CD14-positive monocyte (primary cell): Measurements from ENCODE around the gene NDUFB6. TPM values are rescaled to one million over a fixed set of nuclear protein-coding genes. Genes with fewer than 3 reads are reported as not detected.

Experiments used
- DNase-seq, 3 donors: peaks; one replicate each; pipeline ENCODE4 v3.0.0-alpha.2; 2011 to 2022
- H2AFZ ChIP-seq: 2 replicates; pipeline ENCODE4 v1.6.0; 2012; ENCODE audit warnings: mild to moderate bottlenecking, low read depth, low read length, inconsistent platforms; ENCODE audit not compliant: insufficient read depth, poor library complexity, severe bottlenecking
- H3K27ac ChIP-seq, 2 donors: 1 replicate in 1 of 2; 2 replicates in 1 of 2; pipeline ENCODE4 v1.5.1; 2012 to 2013; ENCODE audit warnings: low read length in 2 of 2, control low read depth in 1 of 2, inconsistent platforms in 1 of 2, low read depth in 1 of 2, mild to moderate bottlenecking in 1 of 2
- H3K27me3 ChIP-seq, 2 donors: one replicate each; pipeline versions ENCODE4 v1.6.0 to v1.6.1; 2011 to 2013; ENCODE audit warnings: low read length in 2 of 2; ENCODE audit not compliant: control insufficient read depth in 2 of 2, insufficient read depth in 2 of 2
- H3K36me3 ChIP-seq, 2 donors: replicated peaks in 1 of 2; 1 replicate in 1 of 2; 2 replicates in 1 of 2; pipeline versions ENCODE4 v1.5.1 to v1.6.1; 2012 to 2013; ENCODE audit warnings: low read length in 2 of 2, control low read depth in 1 of 2, inconsistent platforms in 1 of 2, mild to moderate bottlenecking in 1 of 2; ENCODE audit not compliant: insufficient read depth in 2 of 2, control insufficient read depth in 1 of 2
- H3K4me1 ChIP-seq, 2 donors: 1 replicate in 1 of 2; 2 replicates in 1 of 2; pipeline versions ENCODE4 v1.5.1 to v1.6.1; 2012 to 2013; ENCODE audit warnings: low read length in 2 of 2, control low read depth in 1 of 2, inconsistent platforms in 1 of 2, mild to moderate bottlenecking in 1 of 2, moderate library complexity in 1 of 2; ENCODE audit not compliant: insufficient read depth in 2 of 2, control insufficient read depth in 1 of 2
- H3K4me2 ChIP-seq: replicated peaks from 2 replicates; pipeline ENCODE3; 2012; ENCODE audit warnings: low read length, moderate library complexity, mild to moderate bottlenecking; ENCODE audit not compliant: poor library complexity, severe bottlenecking; ENCODE audit errors: extremely low read depth
- H3K4me3 ChIP-seq, 3 experiments: fragments of 200-600 bp in 1 of 3; sonication (generic) in 1 of 3; replicated peaks in 1 of 3; 1 replicate in 2 of 3; 2 replicates in 1 of 3; pipeline ENCODE4 v1.5.1; 2011 to 2013; ENCODE audit warnings: low read length in 3 of 3, mild to moderate bottlenecking in 3 of 3, control low read depth in 2 of 3, low read depth in 2 of 3, inconsistent platforms in 1 of 3, moderate library complexity in 1 of 3
- H3K79me2 ChIP-seq: 2 replicates; pipeline ENCODE4 v1.6.0; 2012; ENCODE audit warnings: mild to moderate bottlenecking, control low read depth, inconsistent platforms, low read length, moderate library complexity; ENCODE audit not compliant: insufficient read depth
- H3K9ac ChIP-seq: 2 replicates; pipeline ENCODE4 v1.6.0; 2017; ENCODE audit warnings: low read length, mild to moderate bottlenecking; ENCODE audit not compliant: insufficient read depth, poor library complexity, severe bottlenecking
- H3K9me3 ChIP-seq, 2 donors: replicated peaks in 1 of 2; 1 replicate in 1 of 2; 2 replicates in 1 of 2; pipeline versions ENCODE4 v1.5.1 to v1.6.1; 2012 to 2013; ENCODE audit warnings: low read length in 2 of 2, control low read depth in 1 of 2; ENCODE audit not compliant: control insufficient read depth in 1 of 2, insufficient read depth in 1 of 2
- H4K20me1 ChIP-seq: 2 replicates; pipeline ENCODE4 v1.6.0; 2012; ENCODE audit warnings: mild to moderate bottlenecking, low read length, control low read depth, moderate library complexity; ENCODE audit not compliant: insufficient read depth
- H3K27ac Mint-ChIP-seq, 7 donors: one replicate each; pipeline ENCODE4 v1.8.0; 2020; ENCODE audit warnings: mild to moderate bottlenecking in 7 of 7, mixed read lengths in 7 of 7, moderate library complexity in 6 of 7, inconsistent platforms in 2 of 7
- H3K27me3 Mint-ChIP-seq, 3 donors: one replicate each; pipeline ENCODE4 v1.8.0; 2021 to 2022; ENCODE audit warnings: low read depth in 3 of 3, mild to moderate bottlenecking in 3 of 3, mixed read lengths in 3 of 3, moderate library complexity in 3 of 3, inconsistent platforms in 1 of 3
- H3K36me3 Mint-ChIP-seq, 2 donors: one replicate each; pipeline ENCODE4 v1.8.0; 2020; ENCODE audit warnings: mixed read lengths in 2 of 2, inconsistent platforms in 1 of 2, mild to moderate bottlenecking in 1 of 2
- H3K4me1 Mint-ChIP-seq: one replicate; pipeline ENCODE4 v1.8.0; 2020; ENCODE audit warnings: mild to moderate bottlenecking, mixed read lengths
- H3K4me3 Mint-ChIP-seq, 2 donors: one replicate each; pipeline ENCODE4 v1.8.0; 2020; ENCODE audit warnings: mild to moderate bottlenecking in 2 of 2, mixed read lengths in 2 of 2, moderate library complexity in 1 of 2
- H3K9me3 Mint-ChIP-seq, 7 donors: one replicate each; pipeline ENCODE4 v1.8.0; 2020 to 2022; ENCODE audit warnings: mixed read lengths in 7 of 7, mild to moderate bottlenecking in 6 of 7, moderate library complexity in 6 of 7, inconsistent platforms in 2 of 7
- CTCF ChIP-seq: fragments of 200-600 bp; IDR thresholded peaks from one replicate; pipeline ENCODE4 v1.8.0; 2022; ENCODE audit warnings: antibody characterized with exemption, mild to moderate bottlenecking
- WGBS: methylation state at CpG from one replicate; pipeline ENCODE4 v1.1.5; 2013; ENCODE audit warnings: missing lambda C conversion rate; ENCODE audit not compliant: insufficient coverage; 5-methylcytosine and 5-hydroxymethylcytosine counted together
- intact Hi-C, 2 donors: fragments of 100-400 bp; cut with micrococcal nuclease; formaldehyde crosslinking; loops; one replicate each; pipeline versions ENCODE4 v1.15.0 to v1.15.1; 2023
- polyA plus RNA-seq, 3 donors: library from polyadenylated mRNA; depleted of rRNA in 1 of 3; unstranded in 2 of 3; stranded (reverse) in 1 of 3; fragments of 300-500 nt in 2 of 3; fragments of >200 nt in 1 of 3; fragmentation: Illumina TruSeq in 2 of 3; gene quantifications; 1 replicate in 2 of 3; 2 replicates in 1 of 3; pipeline ENCODE4 v1.2.3, GENCODE V29; 2012 to 2021

The NDUFB6 gene
- polyA plus RNA-seq, 3 donors = 16.2 to 88.2 (median 77.6) TPM

DNA sequence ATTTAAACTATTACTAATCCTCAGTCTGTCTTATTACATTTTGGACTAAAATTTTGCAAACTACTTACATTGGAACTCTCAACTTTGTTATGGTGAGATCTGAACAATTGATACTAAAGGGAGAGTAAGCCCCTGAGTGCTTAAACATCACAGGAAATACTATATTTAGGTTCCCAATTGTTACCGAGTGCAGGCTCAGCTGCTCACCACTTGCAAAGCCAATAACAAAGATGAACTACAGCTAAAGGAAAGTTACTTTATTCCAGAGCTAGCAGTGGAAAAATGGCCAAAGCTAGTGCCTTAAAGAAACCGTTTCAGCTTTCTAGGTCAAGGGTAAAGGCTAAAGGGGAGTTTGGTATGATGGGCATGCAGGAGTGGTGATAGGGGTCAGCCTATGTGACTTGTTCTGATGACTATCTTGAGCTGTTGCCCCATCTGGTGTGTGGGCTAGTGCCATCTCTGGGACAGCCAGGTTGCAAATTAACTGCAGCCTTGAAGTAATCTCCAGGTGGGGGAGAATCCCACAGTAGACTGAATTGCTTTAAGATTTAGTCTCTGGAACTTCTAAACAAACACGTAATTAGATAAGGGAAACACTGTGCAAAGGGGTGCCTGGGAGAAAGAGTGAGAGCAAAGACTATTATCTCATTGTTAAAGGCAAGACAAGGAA, 7.8 kb upstream of the NDUFB6 start:
- Mint-ChIP-seq H3K9me3 (no peaks in the 10 kb centered on the region), H3K27me3 (peaks cover 23 to 42% (median 25%) of the 10 kb centered on the region in 3 donors), H3K4me3 (no peak overlapping the region), H3K36me3 (no peaks in the 10 kb centered on the region), H3K4me1 (no peaks in the 10 kb centered on the region), H3K27ac (no peak overlapping the region)
- no peak for TF ChIP-seq CTCF
- Histone ChIP-seq H3K27me3 (peaks cover 12 to 14% of the 10 kb centered on the region in 2 donors), H3K27ac (no peak overlapping the region), H3K9ac (no peak overlapping the region), H3K36me3 (no peaks in the 10 kb centered on the region), H3K79me2 (no peaks in the 10 kb centered on the region), H3K9me3 (no peaks in the 10 kb centered on the region), H4K20me1 (no peaks in the 10 kb centered on the region), H2AFZ (no peak overlapping the region), H3K4me1 (no peaks in the 10 kb centered on the region), H3K4me2 (no peak overlapping the region), H3K4me3 (no peak overlapping the region)
- DNase-seq = no peak
- WGBS = no CpG with 5 or more reads among the region's 3 CpGs
- intact Hi-C loops = loop anchor here in 1 of 2 donors (5.0 kb wide), 1 partner anchor 392 kb away; no protein-coding TSS in a partner anchor

GRCh38 chr9:32579706-32580331, 6.9 kb upstream of the NDUFB6 start:
- no peak overlapping the region for H3K27ac Mint-ChIP-seq
- peak; percentile 96 for TF ChIP-seq CTCF
- H3K4me1 ChIP-seq = no peaks in the 10 kb centered on the region
- no peak overlapping the region for H2AFZ ChIP-seq
- no peaks in the 10 kb centered on the region for H3K9me3 ChIP-seq
- H3K9ac ChIP-seq = no peak overlapping the region
- H3K79me2 ChIP-seq = no peaks in the 10 kb centered on the region
- no peak overlapping the region for H3K27ac ChIP-seq
- H4K20me1 ChIP-seq = no peaks in the 10 kb centered on the region
- no CpG with 5 or more reads among the region's 4 CpGs for WGBS
- H3K4me3 Mint-ChIP-seq = no peak overlapping the region
- peaks cover 10 to 12% of the 10 kb centered on the region in 2 donors for H3K27me3 ChIP-seq
- no peaks in the 10 kb centered on the region for H3K4me1 Mint-ChIP-seq
- H3K36me3 Mint-ChIP-seq = no peaks in the 10 kb centered on the region
- no peak overlapping the region for H3K4me3 ChIP-seq
- peaks cover 19 to 38% (median 25%) of the 10 kb centered on the region in 3 donors for H3K27me3 Mint-ChIP-seq
- no peaks in the 10 kb centered on the region for H3K36me3 ChIP-seq
- DNase-seq = peak; percentile 52 to 71 (median 56)
- H3K9me3 Mint-ChIP-seq = no peaks in the 10 kb centered on the region
- intact Hi-C loops = loop anchor here (1.0 to 10.0 kb wide), 5 partner anchors 55 to 395 kb away; partner anchors contain the start of gene RIGI (in 1 of the 2)
- H3K4me2 ChIP-seq = no peak overlapping the region
